GM12878 (cell line): Measurements from ENCODE around the gene RUSC1. TPM values are rescaled to one million over a fixed set of nuclear protein-coding genes. Genes with fewer than 3 reads are reported as not detected.

Experiments
- CHD1 ChIP-seq: IDR thresholded peaks from 2 replicates; pipeline ENCODE4 v1.6.1; 2012; ENCODE audit warnings: low read depth, low read length, improper control_type of control experiment
- CREB1 ChIP-seq: IDR thresholded peaks from 2 replicates; pipeline ENCODE4 v1.6.1; 2012; ENCODE audit warnings: low read depth, mild to moderate bottlenecking, inconsistent platforms
- E4F1 ChIP-seq: fragments of 450-650 bp; IDR thresholded peaks from 2 replicates; pipeline ENCODE4 v1.6.1; 2018; ENCODE audit warnings: borderline replicate concordance, mild to moderate bottlenecking; ENCODE audit not compliant: partially characterized antibody
- ESRRA ChIP-seq: IDR thresholded peaks from 2 replicates; pipeline ENCODE4 v1.6.1; 2012; ENCODE audit warnings: mild to moderate bottlenecking, low read length, improper control_type of control experiment
- JUNB ChIP-seq: IDR thresholded peaks from 2 replicates; pipeline ENCODE4 v1.6.1; 2016; ENCODE audit warnings: antibody characterized with exemption, mild to moderate bottlenecking
- KLF5 ChIP-seq: fragments of 450-650 bp; IDR thresholded peaks from 2 replicates; pipeline ENCODE4 v1.6.1; 2014; ENCODE audit warnings: mild to moderate bottlenecking; ENCODE audit not compliant: partially characterized antibody
- LARP7 ChIP-seq: fragments of 450-650 bp; IDR thresholded peaks from 2 replicates; pipeline ENCODE4 v1.6.1; 2017; ENCODE audit warnings: mild to moderate bottlenecking
- MYB ChIP-seq: fragments of 150-350 bp; IDR thresholded peaks from 2 replicates; pipeline ENCODE4 v1.6.1; 2014; ENCODE audit warnings: mild to moderate bottlenecking, low read depth, low read length, borderline replicate concordance
- NFIC ChIP-seq: IDR thresholded peaks from 2 replicates; pipeline ENCODE4 v1.6.1; 2012; ENCODE audit warnings: low read depth, mild to moderate bottlenecking, inconsistent platforms, low read length, moderate library complexity
- PML ChIP-seq: IDR thresholded peaks from 2 replicates; pipeline ENCODE4 v1.6.1; 2012; ENCODE audit warnings: low read length, inconsistent platforms
- POLR2A ChIP-seq: IDR thresholded peaks from 2 replicates; pipeline ENCODE4 v1.6.1; 2011; ENCODE audit warnings: low read depth, mild to moderate bottlenecking, low read length
- POLR2AphosphoS2 ChIP-seq: IDR thresholded peaks from 2 replicates; pipeline ENCODE4 v1.6.1; 2011; ENCODE audit warnings: low read depth, mild to moderate bottlenecking, low read length, improper control_type of control experiment, moderate library complexity
- POLR2AphosphoS5 ChIP-seq: IDR thresholded peaks from 2 replicates; pipeline ENCODE4 v1.6.1; 2011; ENCODE audit warnings: mild to moderate bottlenecking, low read length, inconsistent platforms
- RCOR1 ChIP-seq: conservative IDR thresholded peaks from 2 replicates; pipeline ENCODE4 v1.6.1; 2012; ENCODE audit warnings: low read depth, low read length, improper control_type of control experiment
- RELA ChIP-seq: fragments of 450-650 bp; IDR thresholded peaks from 2 replicates; pipeline ENCODE4 v1.8.0; 2014; ENCODE audit warnings: borderline replicate concordance; ENCODE audit not compliant: partially characterized antibody
- SMC3 ChIP-seq: IDR thresholded peaks from 2 replicates; pipeline ENCODE4 v1.6.1; 2011; ENCODE audit warnings: low read length, improper control_type of control experiment, borderline replicate concordance
- STAT3 ChIP-seq: IDR thresholded peaks from 2 replicates; pipeline ENCODE4 v1.6.1; 2011; ENCODE audit warnings: low read depth, low read length, improper control_type of control experiment
- SUPT20H ChIP-seq: IDR thresholded peaks from 2 replicates; pipeline ENCODE4 v1.6.1; 2011; ENCODE audit warnings: low read depth, mild to moderate bottlenecking, low read length, moderate library complexity, borderline replicate concordance; ENCODE audit not compliant: control insufficient read depth
- TBL1XR1 ChIP-seq: IDR thresholded peaks from 2 replicates; pipeline ENCODE4 v1.6.1; 2012; ENCODE audit warnings: low read depth, low read length, improper control_type of control experiment
- USF1 ChIP-seq: IDR thresholded peaks from 2 replicates; pipeline ENCODE4 v1.6.1; 2011; ENCODE audit warnings: borderline replicate concordance, low read depth, mild to moderate bottlenecking, moderate library complexity, mixed read lengths, low read length; ENCODE audit not compliant: insufficient read depth; ENCODE audit errors: extremely low read length
- ZBTB40 ChIP-seq: fragments of 450-650 bp; IDR thresholded peaks from 2 replicates; pipeline ENCODE4 v1.6.1; 2016; ENCODE audit warnings: mild to moderate bottlenecking, moderate library complexity, borderline replicate concordance
- ZZZ3 ChIP-seq: IDR thresholded peaks from 2 replicates; pipeline ENCODE4 v1.6.1; 2011; ENCODE audit warnings: low read depth; ENCODE audit not compliant: control insufficient read depth, insufficient read length
- polyA plus RNA-seq, 11 experiments: library from polyadenylated mRNA; depleted of rRNA in 4 of 11; unstranded in 6 of 11; stranded (reverse) in 5 of 11; fragments of >200 nt; fragmentation: Nextera tagmentation in 4 of 11; fragmentation: Illumina TruSeq in 1 of 11; extraction: Ambion mirVana in 4 of 11; extraction: Trizol in 1 of 11; gene quantifications; 1 replicate in 1 of 11; 2 replicates in 10 of 11; pipeline versions ENCODE4 v1.2.1 to v1.2.3, GENCODE V29; 2011 to 2016; ENCODE audit warnings: inconsistent platforms in 2 of 11, missing spikeins in 2 of 11, low read depth in 1 of 11
- total RNA-seq, 4 experiments: library from RNA; depleted of rRNA in 3 of 4; stranded (reverse); fragments of >200 nt in 3 of 4; fragmentation: Illumina TruSeq in 1 of 4; extraction: Trizol in 1 of 4; gene quantifications; 2 replicates each; pipeline versions ENCODE4 v1.2.1 to v1.2.3, GENCODE V29; 2013 to 2021

Gene RUSC1
- total and polyA plus RNA-seq, 10 of the 15 experiments (the other 5 are each of a cell fraction or from before 2014, with no cell fraction given) = 1.1 to 23.7 (median 12.3) TPM

- TF ChIP-seq E4F1 (no peak), STAT3 (no peak), NFIC (no peak), TBL1XR1 (0 out of 2 replicates have a peak, but pooled peaks have one; percentile 18), ESRRA (no peak), USF1 (peak; percentile 91), POLR2AphosphoS2 (peak; percentile 89), MYB (no peak), RELA (peak; percentile 64), CHD1 (no peak), POLR2AphosphoS5 (peak; percentile 78; the same call in 1 of the 2 replicates), SUPT20H (no peak), KLF5 (no peak), SMC3 (no peak), PML (peak; percentile 60; the same call in 1 of the 2 replicates), RCOR1 (no peak), CREB1 (peak; percentile 78), POLR2A (peak; percentile 92), LARP7 (no peak), ZZZ3 (no peak), ZBTB40 (no peak; the same call in 1 of the 2 replicates), JUNB (no peak)
Observed at GRCh38 chr1:155273343-155274245, 47.1 kb upstream of the RUSC1 start, which contains the start of gene CLK2 (continued).
